AG08395 (cell line): Measurements from ENCODE around the gene FUT1.
A peak's percentile ranks its signal among the peaks of the same experiment; 100 is the strongest.
"Not testable (repeated sequence)": the region's sequence is repeated elsewhere in the genome, so short reads cannot be mapped to it uniquely, and the experiment has no call there.

ENCODE experiments used
- DNase-seq: peaks from one replicate; pipeline ENCODE4 v3.0.0; 2012; ENCODE audit warnings: mixed read lengths, low spot score

The FUT1 gene

DNA sequence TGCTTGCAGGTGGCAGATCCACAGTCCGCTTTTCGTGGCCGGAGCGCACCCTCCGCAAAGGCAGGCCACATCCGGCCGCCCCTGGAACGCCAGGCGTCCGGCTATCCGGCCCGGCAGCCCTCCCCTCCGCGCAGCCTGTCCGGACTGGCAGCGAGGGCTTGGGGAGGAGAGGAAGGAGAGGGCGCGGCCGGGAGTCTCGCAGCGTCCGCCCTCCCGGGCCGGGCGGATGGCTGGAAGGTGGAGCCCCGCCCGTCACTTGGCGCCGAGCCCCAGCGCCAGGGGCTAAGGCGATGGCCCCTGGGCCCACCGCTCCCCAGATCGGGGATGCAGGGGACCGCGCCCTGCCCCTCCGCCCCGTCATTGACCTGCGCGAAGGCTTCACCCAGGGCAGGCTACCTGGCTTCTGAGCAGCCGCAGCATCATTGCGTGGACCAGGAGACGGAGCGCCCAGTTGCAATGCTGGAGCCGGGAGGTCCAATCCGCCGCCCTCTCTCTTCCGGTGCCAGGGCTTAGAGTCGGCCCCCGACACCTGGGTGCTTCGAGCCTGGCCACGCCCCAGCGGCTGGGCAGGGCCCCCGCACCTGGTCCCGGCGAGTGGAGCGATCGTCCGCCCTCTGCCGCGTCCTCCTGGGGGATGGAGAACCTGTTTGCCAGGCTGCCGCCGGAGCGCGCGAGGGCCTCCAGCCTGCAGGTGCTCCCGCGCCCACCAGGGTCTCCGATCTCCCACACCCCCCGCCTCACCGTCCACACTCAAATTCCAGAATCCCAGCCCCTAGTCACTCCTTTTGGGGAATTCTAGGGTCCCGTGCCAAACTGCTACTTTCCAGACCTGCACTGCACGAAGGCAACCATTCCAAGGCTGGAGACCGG is at the start of gene FUT1:
TSS of gene FUT1 (minus strand) at position 146 of the 870 bp plus-strand sequence. CDS start 1,360 bp downstream, outside the sequence.
- DNase-seq = peak; percentile 48

DNA sequence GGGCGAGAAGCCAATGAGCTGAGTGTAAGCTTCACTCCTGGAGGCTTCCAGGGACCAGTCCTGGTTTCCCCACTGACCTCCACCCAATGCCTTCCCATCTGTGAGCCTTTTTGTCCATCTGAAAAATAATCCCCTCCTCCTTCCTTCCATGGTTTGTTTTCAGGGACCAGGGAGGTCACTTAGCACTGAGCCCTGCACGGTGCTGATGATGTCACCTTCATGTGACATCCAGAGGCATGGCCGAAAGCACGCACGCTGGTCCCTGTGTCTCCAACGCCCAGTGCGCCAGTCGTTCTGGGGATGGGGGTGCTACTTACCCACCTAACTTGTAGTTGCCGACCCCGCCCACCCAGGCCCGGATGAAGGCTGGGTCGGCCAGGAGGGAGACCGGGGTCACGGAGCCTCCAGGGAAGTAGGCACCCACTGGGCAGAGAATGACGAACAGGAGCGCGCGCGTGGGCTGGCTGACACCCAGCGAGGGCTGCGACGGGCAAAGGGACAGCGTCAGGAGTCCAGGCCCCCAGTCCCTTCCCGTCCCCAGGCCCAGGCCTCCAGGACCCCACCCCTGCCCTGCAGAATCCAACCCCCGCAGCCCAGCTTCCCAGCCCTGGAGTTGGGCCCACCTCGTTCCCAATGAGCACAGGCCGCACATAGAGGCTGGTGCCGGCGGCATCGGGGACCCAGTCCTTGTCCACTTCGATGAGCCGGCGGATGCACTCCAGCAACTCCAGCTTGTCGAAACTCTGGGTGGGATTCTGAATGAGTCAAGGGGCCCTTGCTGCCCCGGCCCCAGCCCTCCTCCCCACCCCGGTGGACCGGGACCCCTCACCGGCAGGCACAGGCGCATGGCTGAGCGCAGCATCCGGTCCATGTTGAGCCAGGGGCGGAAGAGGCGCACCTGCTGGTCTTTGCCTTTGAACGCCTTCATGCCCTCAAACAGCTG is 47.2 kb upstream of the FUT1 start:
- DNase-seq = no peak

DNA sequence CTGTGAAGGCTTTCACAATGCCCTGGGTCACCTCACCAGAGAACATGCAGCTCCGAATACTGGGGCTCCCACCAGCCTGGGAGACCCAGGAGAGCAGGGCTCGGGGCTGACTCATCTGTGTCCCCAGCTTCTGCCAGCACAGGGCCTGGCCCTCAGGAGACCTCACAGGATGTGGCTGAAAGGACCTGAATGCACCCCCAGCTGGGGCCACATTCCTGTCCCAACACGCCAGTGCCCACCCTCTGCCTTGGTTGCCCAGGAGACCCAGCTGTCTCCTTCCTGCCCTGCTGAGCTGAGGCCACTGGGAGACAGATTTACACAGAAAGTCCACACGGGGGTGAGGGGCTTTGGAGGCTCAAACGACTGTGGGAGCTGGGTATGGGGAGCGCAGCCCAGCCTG is 46.5 kb upstream of the FUT1 start:
- DNase-seq = no peak

DNA sequence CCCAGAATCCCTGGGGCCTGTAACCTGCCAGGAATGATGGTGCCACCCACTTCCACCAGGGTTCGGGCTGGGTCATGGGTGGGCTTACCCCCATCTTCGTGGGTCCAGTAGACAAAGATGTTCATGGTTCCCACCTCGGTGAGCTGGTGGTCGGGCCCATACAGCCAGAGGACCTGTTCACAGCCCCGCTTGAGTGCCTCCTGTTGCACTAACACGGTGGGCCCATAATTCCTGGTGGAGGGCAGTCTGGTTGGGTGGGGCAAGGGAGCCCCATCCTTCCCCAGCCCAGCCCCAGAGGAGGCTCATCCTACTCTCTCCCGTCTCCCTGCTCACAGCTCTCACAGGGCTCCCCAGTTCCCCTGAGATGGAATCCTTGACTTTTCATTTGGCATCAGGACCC is 44.7 kb upstream of the FUT1 start:
- DNase-seq = no peak

DNA sequence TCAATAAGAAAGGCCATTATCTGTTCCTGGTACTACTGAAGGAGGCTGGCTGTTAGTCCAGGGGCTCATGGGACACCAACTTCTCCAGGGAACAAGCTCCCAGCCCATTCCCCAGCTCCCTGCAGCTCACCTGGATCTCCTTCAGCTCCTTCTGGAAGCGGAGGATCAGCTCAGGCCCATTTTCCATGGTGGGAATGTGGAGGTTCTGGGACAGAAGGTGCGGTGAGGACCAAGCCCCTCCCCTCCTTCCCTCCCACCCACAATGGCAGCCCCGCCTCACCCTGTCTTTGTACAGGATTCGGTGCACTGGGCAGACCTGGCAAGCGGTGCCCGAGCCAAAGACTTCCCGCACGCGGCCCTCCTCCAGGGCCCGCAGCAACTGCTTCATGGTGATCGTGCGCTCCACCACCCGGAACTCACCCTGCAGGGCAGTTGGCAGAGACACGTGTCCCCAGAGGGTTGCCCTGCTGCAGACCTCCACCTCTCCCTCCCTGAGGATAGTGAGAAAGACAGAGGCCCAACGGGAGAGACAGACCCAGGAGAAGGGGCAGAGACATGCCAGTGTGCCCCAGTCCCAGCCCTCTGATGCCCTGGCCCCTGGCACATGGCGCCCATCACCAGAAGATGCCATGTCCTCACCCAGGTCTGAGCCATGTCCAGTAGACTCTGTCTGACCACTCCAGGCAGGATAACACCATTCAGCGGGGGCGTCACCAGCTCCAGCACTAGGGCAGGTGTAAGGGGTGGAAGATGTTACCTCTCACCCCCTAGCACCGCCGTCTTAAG is 44.0 kb upstream of the FUT1 start:
- no peak for DNase-seq

DNA sequence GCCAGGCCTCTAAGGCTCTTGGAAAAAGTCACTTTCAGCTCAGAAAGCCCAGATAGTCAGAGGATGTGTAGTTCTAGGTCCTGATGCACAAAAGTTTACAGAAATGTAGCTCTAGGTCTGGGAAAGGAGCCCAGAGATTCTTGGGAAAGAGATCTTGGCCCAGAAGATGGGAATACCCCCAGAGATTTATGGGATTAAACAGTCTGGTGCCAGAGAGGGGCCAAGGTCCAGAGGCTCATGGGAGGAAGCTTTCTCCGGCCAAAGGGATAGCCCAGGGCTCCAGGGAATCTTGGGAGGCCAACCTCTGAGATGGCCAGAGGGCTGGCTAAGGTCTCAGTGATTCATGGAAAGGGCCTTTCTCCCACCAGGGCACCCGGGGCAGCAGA is 43.2 kb upstream of the FUT1 start:
- no peak for DNase-seq

DNA sequence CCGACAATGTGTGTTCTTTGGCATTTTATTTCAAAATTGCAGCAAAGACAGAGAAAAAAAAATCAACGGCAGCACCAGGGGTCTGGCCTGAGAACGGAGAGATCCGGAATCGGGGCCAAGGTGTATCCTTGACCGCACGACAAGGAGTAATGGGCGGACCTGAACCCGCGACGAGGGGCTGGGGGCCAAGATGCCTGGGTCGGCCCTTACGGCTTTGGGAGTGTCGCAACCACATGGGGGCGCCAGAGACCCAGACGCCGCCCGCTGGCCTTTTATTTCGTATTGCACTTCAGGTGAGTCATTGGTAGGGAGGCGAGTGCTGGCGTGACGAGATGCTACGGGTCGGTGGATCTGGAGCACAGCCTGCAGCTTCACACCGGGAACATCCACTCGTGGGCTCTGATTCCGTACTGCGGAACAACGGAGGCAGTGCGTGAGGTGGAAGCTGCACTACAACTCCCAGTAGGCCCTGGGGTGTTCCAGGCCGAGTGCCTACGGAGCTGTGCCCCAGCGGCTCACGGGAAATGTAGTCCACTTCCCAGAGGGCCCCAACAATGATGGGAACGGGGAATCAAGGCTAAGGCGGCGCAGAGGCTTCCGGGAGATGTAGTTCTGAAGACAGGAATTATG is 42.7 kb upstream of the FUT1 start:
- peak; percentile 94 for DNase-seq

DNA sequence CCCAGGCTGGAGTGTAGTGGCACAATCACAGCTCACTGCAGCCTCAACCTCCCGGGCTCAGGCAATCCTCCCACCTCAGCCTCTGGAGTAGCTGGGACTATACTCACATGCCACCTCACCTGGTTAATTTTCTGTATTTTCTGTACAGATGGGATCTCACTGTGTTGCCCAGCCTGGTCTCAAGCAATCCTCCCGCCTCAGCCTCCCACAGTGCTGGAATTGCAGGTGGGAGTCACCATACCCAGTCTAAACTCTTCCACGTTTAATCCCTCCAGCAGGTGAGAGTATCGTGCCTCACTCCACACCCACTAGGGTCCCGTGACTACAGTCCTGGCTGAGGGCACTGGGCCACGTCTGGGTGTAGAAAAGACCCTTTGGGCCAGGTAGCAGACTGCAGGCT is 41.9 kb upstream of the FUT1 start:
- no peak for DNase-seq

DNA sequence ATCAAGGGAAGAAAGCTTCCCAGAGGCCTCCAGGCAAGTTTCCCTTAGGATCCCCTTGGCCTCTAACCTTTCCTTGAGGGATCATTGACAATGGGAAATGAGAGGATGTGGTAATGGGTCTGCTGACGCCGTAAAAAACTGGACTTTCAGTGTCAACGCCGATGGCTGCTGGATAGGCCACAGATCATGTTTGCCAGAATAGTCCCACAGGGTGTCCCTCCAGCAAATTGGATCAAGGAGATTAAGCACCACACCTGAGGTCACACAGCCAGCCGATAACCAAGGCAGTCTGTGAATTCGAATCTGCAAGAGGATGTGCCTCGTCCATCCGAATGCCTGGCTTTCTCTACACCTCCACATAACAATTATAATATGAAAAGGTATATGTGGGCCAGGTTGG is 40.8 kb upstream of the FUT1 start:
- DNase-seq = no peak

DNA sequence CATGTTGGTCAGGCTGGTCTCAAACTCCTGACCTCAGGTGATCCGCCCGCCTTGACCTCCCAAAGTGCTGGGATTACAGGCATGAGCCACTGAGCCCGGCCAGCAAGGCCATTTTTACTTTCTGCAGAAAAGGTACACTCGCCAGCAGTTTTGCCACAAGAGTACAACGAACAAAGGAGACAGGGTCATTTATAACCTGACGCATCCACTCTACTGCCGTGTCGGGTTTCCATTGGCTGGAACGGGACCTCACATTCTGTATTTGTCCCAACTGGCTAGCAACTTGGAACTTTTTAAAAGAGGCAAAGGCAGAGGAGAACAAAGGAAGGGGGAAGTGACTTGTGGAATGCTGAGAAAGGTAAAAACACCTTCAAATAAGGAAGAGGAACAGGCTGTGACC is 34.9 kb upstream of the FUT1 start:
- DNase-seq = not testable (repeated sequence)

DNA sequence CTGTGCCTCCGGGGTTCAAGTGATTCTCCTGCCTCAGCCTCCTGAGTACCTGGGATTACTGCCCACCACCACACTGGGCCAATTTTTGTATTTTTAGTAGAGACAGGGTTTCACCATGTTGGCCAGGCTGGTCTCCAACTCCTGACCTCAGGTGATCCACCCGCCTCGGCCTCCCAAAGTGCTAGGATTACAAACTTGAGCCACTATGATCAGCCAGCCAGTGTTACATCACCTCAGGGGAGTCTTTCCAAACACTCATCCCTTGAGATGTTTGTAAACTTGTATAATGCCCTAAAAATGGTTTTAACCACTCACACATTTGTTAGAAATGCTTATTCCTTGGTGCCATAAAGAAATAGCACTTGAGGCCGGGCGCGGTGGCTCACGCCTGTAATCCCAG is 34.0 kb upstream of the FUT1 start:
- not testable (repeated sequence) for DNase-seq

DNA sequence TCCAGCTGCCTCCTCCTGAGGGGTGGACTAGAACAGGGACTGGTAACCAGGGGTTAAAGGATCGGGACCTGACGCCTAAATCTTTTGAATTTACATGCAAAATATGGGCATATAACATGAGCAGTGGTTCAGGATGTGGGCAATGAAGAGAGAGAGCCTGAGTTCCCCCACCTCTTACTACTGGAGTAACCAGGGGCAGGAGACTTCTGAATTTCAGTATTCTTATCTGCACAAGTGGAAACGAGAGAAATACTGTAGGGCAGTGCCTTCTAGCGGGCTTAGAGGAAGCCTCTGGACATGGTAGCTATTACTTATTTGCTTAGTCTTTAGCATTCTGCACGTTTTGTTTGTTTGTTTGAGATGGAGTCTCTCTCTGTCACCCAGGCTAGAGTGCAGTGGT is 32.1 kb upstream of the FUT1 start:
- DNase-seq = no peak

DNA sequence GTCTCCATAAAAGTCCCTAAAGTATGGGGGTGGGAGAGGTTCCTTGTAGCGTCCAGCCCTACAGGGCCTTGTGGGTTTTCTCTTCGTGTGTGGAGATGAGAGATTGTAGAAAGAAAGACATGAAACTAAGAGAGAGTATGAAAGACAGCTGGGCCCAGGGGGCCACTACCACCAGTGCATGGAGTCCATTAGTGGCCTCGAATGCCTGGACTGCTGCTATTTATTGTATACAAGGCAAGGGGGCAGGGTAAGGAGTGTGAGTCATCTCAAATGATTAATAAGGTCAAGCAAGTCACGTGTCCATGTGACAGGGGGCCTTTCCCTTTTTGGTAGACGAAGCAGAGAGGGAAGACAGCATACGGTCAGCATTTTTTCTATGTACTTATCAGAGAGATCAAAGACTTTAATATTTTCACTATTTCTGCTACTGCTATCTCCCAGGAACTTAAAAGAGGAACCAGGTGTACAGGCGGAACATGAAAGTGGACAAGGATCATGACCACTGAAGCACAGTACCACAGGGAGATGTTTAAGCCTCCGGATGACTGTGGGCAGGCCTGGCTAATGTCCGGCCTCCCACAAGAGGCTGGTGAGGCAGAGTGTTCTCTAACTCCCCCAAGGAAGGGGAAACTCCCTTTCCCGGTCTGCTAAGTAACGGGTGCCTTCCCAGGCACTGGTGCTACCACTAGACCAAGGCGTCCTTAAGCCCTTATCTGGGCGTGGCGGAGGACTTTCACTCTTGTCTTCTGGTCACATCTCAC is 28.4 kb upstream of the FUT1 start:
- DNase-seq = no peak

DNA sequence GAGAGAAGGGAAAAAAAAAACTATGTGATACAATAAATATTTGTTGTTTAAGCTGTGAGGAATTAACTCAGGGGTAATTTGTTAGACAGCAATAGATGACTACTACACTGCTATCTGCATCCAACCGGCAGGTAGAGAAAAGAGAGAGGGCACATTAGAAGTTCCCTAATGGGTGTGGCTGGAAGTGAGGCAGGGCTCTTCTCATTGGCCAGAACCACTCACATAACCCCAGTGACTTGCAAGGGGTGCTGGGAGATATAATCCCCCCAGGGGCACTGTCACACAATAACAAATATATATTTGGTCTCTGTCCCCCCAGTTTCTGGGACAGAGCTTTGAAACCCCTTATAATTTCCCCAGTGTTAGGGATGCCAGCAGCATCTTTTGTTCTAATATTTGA is 27.2 kb upstream of the FUT1 start:
- no peak for DNase-seq

DNA sequence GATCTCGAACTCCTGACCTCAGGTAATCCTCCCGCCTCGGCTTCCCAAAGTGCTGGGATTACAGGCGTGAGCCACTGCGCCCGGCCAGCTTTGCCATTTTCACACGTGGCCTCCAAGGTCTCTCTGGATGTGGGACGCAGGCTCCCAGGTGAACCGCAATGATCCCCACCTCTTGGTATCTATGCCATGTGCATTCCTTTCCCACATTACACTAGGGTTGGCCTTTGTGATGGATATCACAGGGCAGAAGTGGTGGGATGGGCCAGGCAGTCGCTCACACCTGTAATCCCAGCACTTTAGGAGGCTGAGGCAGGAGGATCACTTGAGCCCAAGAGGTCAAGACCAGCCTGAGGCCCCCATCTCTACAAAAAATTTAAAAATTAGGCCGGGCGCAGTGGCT is 25.3 kb upstream of the FUT1 start:
- no peak for DNase-seq

DNA sequence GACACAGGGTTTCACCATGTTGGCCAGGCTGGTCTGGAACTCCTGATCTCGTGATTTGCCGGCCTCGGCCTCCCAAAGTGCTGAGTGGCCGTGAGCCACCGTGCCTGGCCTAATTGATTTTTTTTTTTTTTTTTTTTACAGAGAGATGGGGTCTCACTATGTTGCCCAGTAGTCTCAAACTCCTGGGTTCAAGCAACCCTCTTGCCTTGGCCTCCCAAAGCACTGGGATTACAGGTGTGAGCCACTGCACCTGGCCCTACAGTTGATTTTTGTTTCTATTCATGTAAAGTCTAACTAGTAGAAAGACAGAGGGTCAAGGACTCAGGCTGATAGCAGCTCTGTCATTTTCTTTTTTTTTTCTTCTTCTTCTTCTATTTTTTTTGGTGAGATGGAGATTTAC is 24.7 kb upstream of the FUT1 start:
- no peak for DNase-seq

DNA sequence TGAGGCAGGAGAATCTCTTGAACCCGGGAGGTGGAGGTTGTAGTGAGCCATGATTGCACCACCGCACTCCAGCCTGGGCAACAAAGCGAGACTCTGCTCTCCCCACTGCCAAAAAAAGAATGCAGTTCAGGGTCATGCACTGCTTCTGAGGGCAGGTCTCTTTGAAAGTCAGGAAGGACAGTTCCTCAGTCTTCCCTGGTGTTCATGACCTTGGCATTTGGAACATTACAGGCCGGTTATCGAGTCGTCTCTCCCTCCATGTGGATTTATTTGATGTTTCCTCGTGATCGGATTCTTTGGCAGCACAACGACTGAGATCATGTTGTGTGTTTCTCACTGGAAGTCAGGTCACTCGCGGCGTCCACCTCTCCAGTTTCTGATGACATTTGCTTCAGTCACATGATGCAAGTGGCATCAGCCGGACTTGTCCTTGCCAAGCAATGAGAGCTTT is 20.1 kb upstream of the FUT1 start:
- no peak for DNase-seq

DNA sequence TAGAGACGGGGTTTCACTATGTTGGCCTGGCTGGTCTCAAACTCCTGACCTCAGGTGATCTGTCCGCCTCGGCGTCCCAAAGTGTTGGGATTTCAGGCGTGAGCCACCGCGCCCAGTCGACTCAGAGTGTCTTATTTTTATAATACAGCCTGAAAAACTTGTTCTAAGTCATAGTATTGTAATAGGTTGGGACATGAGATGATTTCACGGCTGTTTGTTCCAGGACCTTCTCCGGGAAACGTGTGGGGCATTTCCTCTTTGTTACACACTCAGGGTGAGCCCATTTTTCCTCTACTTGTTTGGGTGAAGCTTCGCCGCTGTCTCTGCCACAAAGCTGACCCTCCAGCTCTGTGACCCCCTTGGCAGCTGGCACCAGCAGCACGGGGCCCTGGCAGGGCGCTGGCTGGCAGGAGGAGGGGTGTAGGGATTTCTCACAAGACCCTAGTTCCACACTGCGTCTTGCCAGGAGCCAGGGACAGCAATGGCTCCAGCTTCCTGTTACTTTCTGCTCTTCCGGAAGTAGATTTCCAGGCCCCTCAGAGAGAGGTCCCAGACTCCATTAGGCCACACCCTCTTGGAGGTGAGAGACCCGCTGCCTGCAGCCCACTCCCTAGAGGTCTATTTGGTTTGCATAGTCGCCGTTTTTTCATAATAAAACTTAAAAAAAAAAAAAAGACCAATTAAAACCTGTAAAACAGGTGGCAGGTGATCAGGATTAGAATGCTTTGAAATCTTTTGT is 18.5 kb upstream of the FUT1 start:
- no peak for DNase-seq

DNA sequence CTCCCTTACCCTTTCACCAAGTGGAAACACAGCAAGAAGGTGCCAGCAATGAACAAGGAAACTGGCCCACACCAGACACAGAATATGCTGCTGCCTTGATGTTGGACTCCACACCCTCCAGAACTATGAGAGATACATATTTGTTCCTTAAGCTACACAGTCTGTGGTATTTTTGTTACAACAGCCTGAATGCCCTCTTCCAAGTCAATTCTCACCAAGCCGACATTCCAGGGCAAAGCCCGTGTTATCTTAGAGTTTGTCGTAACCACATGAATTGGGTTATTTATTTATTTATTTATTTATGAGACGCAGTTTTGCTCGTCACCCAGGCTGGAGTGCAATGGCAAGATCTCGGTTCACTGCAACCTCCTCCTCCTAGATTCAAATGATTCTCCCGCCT is 17.8 kb upstream of the FUT1 start:
- DNase-seq = no peak

DNA sequence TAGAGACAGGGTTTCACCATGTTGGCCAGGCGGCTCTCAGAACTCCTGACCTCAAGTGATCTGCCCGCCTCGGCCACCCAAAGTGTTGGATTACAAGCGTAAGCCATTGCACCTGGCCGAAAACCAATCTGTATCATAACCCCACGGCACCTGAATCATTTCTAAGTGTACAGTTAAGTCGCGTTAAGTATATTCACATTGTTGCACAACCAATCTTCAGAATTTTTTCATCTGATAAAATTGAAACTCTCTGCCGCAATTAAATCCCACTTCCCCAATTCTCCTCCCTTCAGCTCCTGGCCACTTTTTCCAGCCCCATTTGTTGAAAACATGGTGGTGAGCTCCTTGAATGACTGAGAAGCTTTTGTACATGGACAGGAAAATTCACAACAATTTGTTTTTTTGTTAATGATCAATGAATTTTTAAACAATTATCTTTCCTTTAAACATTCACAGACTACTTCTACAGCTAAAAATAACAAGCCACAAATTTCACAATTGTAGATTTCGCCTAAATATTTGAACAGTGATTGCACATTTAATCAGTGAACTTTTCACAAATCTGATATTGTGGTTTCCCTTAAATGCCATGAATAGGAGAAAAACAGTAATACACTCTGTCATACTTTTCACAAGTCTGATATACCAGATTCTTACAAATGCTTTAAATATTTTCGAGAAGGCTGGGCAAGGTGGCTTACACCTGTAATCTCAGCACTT is 16.7 kb upstream of the FUT1 start:
- DNase-seq = no peak
